Nephron progenitor cell (in vitro differentiated cells): Measurements from ENCODE around the gene LHPP.

ENCODE experiments used
- DNase-seq: peaks from one replicate; pipeline ENCODE4 v3.0.0; 2021
- H3K27ac Mint-ChIP-seq: 2 replicates; pipeline ENCODE4 v1.8.0; 2021; ENCODE audit warnings: mild to moderate bottlenecking, moderate library complexity, mixed read lengths
- H3K27me3 Mint-ChIP-seq: 2 replicates; pipeline ENCODE4 v1.8.0; 2021; ENCODE audit warnings: mild to moderate bottlenecking, low read depth, mixed read lengths; ENCODE audit not compliant: poor library complexity
- H3K36me3 Mint-ChIP-seq: 2 replicates; pipeline ENCODE4 v1.8.0; 2021; ENCODE audit warnings: low read depth, mixed read lengths
- H3K4me1 Mint-ChIP-seq: 2 replicates; pipeline ENCODE4 v1.8.0; 2021; ENCODE audit warnings: mixed read lengths
- H3K4me3 Mint-ChIP-seq: 2 replicates; pipeline ENCODE4 v1.8.0; 2021; ENCODE audit warnings: mild to moderate bottlenecking, moderate library complexity, mixed read lengths
- H3K9me3 Mint-ChIP-seq: 2 replicates; pipeline ENCODE4 v1.8.0; 2021; ENCODE audit warnings: mild to moderate bottlenecking, moderate library complexity, mixed read lengths
- TF ChIP-seq, protein P1 (sequence below): fragments of 200-600 bp; sonication (generic); IDR thresholded peaks from 2 replicates; pipeline ENCODE4 v1.5.0; 2021; ENCODE audit warnings: antibody characterized with exemption

LHPP gene

DNA sequence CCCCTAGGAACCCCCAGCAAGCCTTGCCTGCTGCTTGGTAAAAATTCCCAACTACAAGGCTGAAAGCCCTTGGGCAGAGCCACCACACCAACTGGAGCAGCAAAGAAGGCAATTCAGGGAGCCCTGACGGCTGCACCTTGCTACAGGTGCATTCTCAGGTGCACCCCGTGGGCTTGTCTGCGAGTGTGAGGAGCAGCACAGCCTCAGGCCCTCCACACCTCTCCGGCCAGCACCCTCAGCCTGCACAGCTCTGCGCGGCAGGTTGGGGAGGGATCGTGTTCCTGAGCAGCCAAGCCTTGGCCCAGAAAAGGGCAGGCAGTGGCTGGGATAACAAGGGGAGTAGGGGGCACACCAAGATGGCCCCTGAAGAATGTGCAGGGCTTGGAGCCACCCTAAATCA is 178.4 kb downstream of the LHPP start:
- H3K27ac Mint-ChIP-seq: peak overlapping the region; percentile 74
- TF ChIP-seq, protein P1, sequence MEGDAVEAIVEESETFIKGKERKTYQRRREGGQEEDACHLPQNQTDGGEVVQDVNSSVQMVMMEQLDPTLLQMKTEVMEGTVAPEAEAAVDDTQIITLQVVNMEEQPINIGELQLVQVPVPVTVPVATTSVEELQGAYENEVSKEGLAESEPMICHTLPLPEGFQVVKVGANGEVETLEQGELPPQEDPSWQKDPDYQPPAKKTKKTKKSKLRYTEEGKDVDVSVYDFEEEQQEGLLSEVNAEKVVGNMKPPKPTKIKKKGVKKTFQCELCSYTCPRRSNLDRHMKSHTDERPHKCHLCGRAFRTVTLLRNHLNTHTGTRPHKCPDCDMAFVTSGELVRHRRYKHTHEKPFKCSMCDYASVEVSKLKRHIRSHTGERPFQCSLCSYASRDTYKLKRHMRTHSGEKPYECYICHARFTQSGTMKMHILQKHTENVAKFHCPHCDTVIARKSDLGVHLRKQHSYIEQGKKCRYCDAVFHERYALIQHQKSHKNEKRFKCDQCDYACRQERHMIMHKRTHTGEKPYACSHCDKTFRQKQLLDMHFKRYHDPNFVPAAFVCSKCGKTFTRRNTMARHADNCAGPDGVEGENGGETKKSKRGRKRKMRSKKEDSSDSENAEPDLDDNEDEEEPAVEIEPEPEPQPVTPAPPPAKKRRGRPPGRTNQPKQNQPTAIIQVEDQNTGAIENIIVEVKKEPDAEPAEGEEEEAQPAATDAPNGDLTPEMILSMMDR: no peak
- H3K9me3 Mint-ChIP-seq: no peaks in the 10 kb centered on the region
- no peak overlapping the region for H3K4me3 Mint-ChIP-seq
- H3K36me3 Mint-ChIP-seq: peaks cover 23% of the 10 kb centered on the region
- DNase-seq: no peak
- H3K27me3 Mint-ChIP-seq: peaks cover 6% of the 10 kb centered on the region
- peaks cover 58% of the 10 kb centered on the region for H3K4me1 Mint-ChIP-seq

DNA sequence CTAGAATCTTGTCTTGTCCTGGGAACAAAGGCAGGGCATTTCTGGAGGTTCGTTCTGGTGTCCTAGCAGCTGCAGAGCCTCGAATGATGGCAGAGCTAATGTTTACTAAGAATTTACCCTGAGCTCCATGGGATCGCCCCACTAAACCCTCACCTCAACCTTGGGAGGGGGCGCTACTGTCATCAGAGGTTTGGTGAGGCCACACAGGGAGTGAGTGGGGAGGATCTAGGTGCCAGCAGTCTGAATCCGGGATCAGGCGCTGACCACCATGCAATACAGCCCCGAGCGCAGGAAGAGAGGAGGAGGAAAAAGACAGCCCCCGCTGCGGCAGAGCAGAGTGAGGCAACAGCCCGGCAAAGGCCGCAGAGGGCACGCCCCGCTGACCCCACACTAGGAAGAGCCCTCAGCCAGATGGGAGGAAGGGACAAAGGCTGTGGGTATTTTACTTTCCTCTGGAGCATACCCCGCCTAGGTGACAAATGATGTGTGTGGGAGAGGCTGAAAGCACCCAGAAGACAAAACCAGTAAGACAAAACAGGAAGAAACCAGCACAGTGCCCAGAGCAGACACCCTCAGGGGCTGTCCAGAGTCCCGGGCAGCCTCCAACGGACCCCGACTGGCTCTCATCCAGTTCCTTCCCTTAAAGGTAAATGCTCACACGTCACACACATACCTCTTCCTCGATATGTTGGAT is 179.1 kb downstream of the LHPP start:
- Mint-ChIP-seq H3K9me3 (no peaks in the 10 kb centered on the region), H3K4me1 (peaks cover 60% of the 10 kb centered on the region), H3K36me3 (peaks cover 18% of the 10 kb centered on the region), H3K27me3 (peaks cover 6% of the 10 kb centered on the region), H3K27ac (peak overlapping the region; percentile 74), H3K4me3 (peak overlapping the region; percentile 45)
- TF ChIP-seq, protein P1: no peak
- peak; percentile 77 for DNase-seq

- no peaks in the 10 kb centered on the region for H3K9me3 Mint-ChIP-seq
- peaks cover 68% of the 10 kb centered on the region for H3K4me1 Mint-ChIP-seq
- H3K36me3 Mint-ChIP-seq: peaks cover 11% of the 10 kb centered on the region
- DNase-seq: no peak
- H3K27ac Mint-ChIP-seq: peak overlapping the region; percentile 66
- peaks cover 3% of the 10 kb centered on the region for H3K27me3 Mint-ChIP-seq
- H3K4me3 Mint-ChIP-seq: no peak overlapping the region
- TF ChIP-seq, protein P1: no peak
These were observed 179.9 kb downstream of the LHPP start for GRCh38 chr10:124641282-124642087.

DNA sequence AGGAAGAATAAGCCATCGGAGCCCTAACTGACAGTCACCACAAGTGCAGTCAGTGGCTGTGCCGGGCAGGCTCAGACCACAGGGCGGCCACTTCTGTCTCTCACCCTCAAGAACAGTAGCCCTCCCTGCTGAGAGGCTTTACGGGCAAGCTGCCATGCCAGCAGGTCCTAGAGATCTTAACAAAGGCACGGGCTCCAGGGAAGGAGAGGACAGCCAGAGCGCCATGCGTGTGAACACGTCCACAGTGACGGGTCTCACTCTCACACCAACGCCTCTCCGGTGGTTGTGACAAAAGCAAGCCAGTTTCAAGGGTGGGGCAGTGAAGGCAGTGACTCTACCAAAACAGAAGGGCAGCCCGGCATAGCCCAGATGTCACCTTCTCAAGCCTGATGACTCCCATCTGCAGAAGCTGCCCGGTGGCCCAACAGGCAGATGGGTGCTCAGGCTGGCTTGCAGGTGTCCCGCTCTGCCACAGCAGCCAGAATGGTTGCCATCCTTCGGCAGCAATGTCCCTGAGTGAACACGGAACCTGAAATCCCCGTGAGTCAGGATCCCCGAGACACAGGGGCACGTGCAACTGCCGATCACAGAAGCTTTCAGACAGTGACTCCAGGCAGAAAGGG is 180.6 kb downstream of the LHPP start:
- Mint-ChIP-seq H3K36me3 (peaks cover 10% of the 10 kb centered on the region), H3K9me3 (no peaks in the 10 kb centered on the region), H3K27me3 (peaks cover 3% of the 10 kb centered on the region), H3K4me1 (peaks cover 70% of the 10 kb centered on the region), H3K27ac (peak overlapping the region; percentile 79), H3K4me3 (no peak overlapping the region)
- no peak for DNase-seq
- TF ChIP-seq, protein P1: no peak

GRCh38 chr10:124643330-124644009 is 181.8 kb downstream of the LHPP start:
- no peaks in the 10 kb centered on the region for H3K9me3 Mint-ChIP-seq
- peaks cover 4% of the 10 kb centered on the region for H3K36me3 Mint-ChIP-seq
- no peak overlapping the region for H3K4me3 Mint-ChIP-seq
- peaks cover 3% of the 10 kb centered on the region for H3K27me3 Mint-ChIP-seq
- TF ChIP-seq, protein P1: no peak
- peaks cover 66% of the 10 kb centered on the region for H3K4me1 Mint-ChIP-seq
- DNase-seq: no peak
- H3K27ac Mint-ChIP-seq: peak overlapping the region; percentile 79
